IMR-90 (cell line): ENCODE results near the gene NTNG2. TPM values are rescaled to one million over a fixed set of nuclear protein-coding genes. Genes with fewer than 3 reads are reported as not detected.

Source experiments
- ATAC-seq: fragments of 200-7000 bp; cut with Tn5 transposase; 2 replicates; pipeline ENCODE4 v1.9.1; 2020; ENCODE audit warnings: low read depth, mild to moderate bottlenecking, moderate library complexity
- BruUV-seq: library from RNA; stranded (reverse); fragments of 400-500 nt; replicated peaks from 2 replicates; lab custom pipeline; 2021; lab: Mats Ljungman, UMichigan
- CTCF ChIA-PET: fragments of 300-600 bp; formaldehyde crosslinking; extraction: SDS; loops from one replicate; lab custom pipeline; 2021; ENCODE audit warnings: antibody characterized with exemption; lab: Yijun Ruan, JAX
- POLR2A ChIA-PET: fragments of 300-600 bp; sonication (Branson Sonifier 250); formaldehyde crosslinking; loops from one replicate; lab custom pipeline; 2022; ENCODE audit warnings: antibody characterized with exemption; ENCODE audit not compliant: unreplicated experiment; lab: Charles Lee
- DNase-seq: peaks from one replicate; pipeline ENCODE4 v3.0.0; 2013
- H2AFZ ChIP-seq: replicated peaks from 2 replicates; pipeline ENCODE3; 2013; ENCODE audit warnings: low read length, mild to moderate bottlenecking; ENCODE audit not compliant: poor library complexity
- H2AK5ac ChIP-seq: 2 replicates; pipeline ENCODE4 v1.6.1; 2013; ENCODE audit warnings: low read depth, low read length, inconsistent platforms
- H2AK9ac ChIP-seq: replicated peaks from 2 replicates; pipeline ENCODE3; 2013; ENCODE audit warnings: mild to moderate bottlenecking, low read depth, low read length, moderate library complexity; ENCODE audit not compliant: poor library complexity
- H2BK120ac ChIP-seq: 2 replicates; pipeline ENCODE4 v1.6.1; 2013; ENCODE audit warnings: low read depth, low read length, inconsistent platforms
- H2BK15ac ChIP-seq: 3 replicates; pipeline ENCODE4 v1.6.1; 2013; ENCODE audit warnings: low read depth, low read length, inconsistent platforms
- H2BK20ac ChIP-seq: 2 replicates; pipeline ENCODE4 v1.6.1; 2013; ENCODE audit warnings: low read depth, mild to moderate bottlenecking, inconsistent platforms, low read length, moderate library complexity
- H2BK5ac ChIP-seq: 2 replicates; pipeline ENCODE4 v1.6.1; 2013; ENCODE audit warnings: mild to moderate bottlenecking, low read depth, low read length, inconsistent platforms; ENCODE audit not compliant: poor library complexity, severe bottlenecking
- H3K14ac ChIP-seq: replicated peaks from 2 replicates; pipeline ENCODE4 v1.6.1; 2013; ENCODE audit warnings: low read depth, low read length, inconsistent platforms
- H3K18ac ChIP-seq: 2 replicates; pipeline ENCODE4 v1.6.1; 2013; ENCODE audit warnings: low read depth, low read length, control low read depth
- H3K23ac ChIP-seq: 2 replicates; pipeline ENCODE4 v1.6.1; 2013; ENCODE audit warnings: low read depth, low read length, inconsistent platforms
- H3K27ac ChIP-seq: 2 replicates; pipeline ENCODE4 v1.5.1; 2013; ENCODE audit warnings: mild to moderate bottlenecking, control low read depth, low read length; ENCODE audit not compliant: insufficient read depth
- H3K27me3 ChIP-seq: 2 replicates; pipeline ENCODE4 v1.6.1; 2013; ENCODE audit warnings: low read length; ENCODE audit not compliant: control insufficient read depth, insufficient read depth
- H3K36me3 ChIP-seq: 2 replicates; pipeline ENCODE4 v1.6.1; 2013; ENCODE audit warnings: low read length, mixed read lengths; ENCODE audit not compliant: control insufficient read depth, insufficient read depth
- H3K4ac ChIP-seq: 2 replicates; pipeline ENCODE4 v1.6.1; 2013; ENCODE audit warnings: low read depth, low read length, inconsistent platforms
- H3K4me1 ChIP-seq: 2 replicates; pipeline ENCODE4 v1.6.1; 2013; ENCODE audit warnings: low read length, mixed read lengths; ENCODE audit not compliant: control insufficient read depth, insufficient read depth
- H3K4me2 ChIP-seq: 2 replicates; pipeline ENCODE4 v1.6.1; 2013; ENCODE audit warnings: low read depth, mild to moderate bottlenecking, control low read depth, low read length, moderate library complexity
- H3K4me3 ChIP-seq: 2 replicates; pipeline ENCODE4 v1.5.1; 2013; ENCODE audit warnings: low read depth, mild to moderate bottlenecking, control low read depth, low read length, moderate library complexity; ENCODE audit not compliant: insufficient read depth
- H3K56ac ChIP-seq: 2 replicates; pipeline ENCODE4 v1.6.1; 2013; ENCODE audit warnings: low read length, inconsistent platforms; ENCODE audit not compliant: insufficient read depth; ENCODE audit errors: extremely low read depth
- H3K79me1 ChIP-seq, 2 experiments: 2 replicates each; pipeline ENCODE4 v1.6.1; 2013; ENCODE audit warnings: low read length in 2 of 2, inconsistent platforms in 1 of 2, low read depth in 1 of 2
- H3K9ac ChIP-seq: 2 replicates; pipeline ENCODE4 v1.6.1; 2013; ENCODE audit warnings: low read depth, low read length, control low read depth
- H3K9me1 ChIP-seq: 2 replicates; pipeline ENCODE4 v1.6.1; 2013; ENCODE audit warnings: low read length, inconsistent platforms; ENCODE audit not compliant: insufficient read depth
- H3K9me3 ChIP-seq: 2 replicates; pipeline ENCODE4 v1.6.1; 2013; ENCODE audit warnings: low read length; ENCODE audit not compliant: control insufficient read depth, insufficient read depth
- H4K20me1 ChIP-seq: 2 replicates; pipeline ENCODE4 v1.6.1; 2013; ENCODE audit warnings: low read length, inconsistent platforms; ENCODE audit not compliant: insufficient read depth
- H4K5ac ChIP-seq: 2 replicates; pipeline ENCODE4 v1.6.1; 2013; ENCODE audit warnings: mild to moderate bottlenecking, low read depth, low read length, control low read depth
- H4K8ac ChIP-seq, 2 experiments: 2 replicates each; pipeline ENCODE4 v1.6.1; 2013; ENCODE audit warnings: low read depth in 2 of 2, low read length in 2 of 2, control low read depth in 1 of 2, inconsistent platforms in 1 of 2
- H4K91ac ChIP-seq: 2 replicates; pipeline ENCODE4 v1.6.1; 2013; ENCODE audit warnings: low read depth, low read length, inconsistent platforms; ENCODE audit not compliant: insufficient read depth
- BHLHE40 ChIP-seq: fragments of 150-350 bp; IDR thresholded peaks from 2 replicates; pipeline ENCODE4 v1.6.1; 2016; ENCODE audit warnings: mild to moderate bottlenecking, low read depth, low read length
- CEBPB ChIP-seq: IDR thresholded peaks from 2 replicates; pipeline ENCODE4 v1.6.1; 2012; ENCODE audit warnings: low read depth, low read length, improper control_type of control experiment
- CHD1 ChIP-seq: IDR thresholded peaks from 2 replicates; pipeline ENCODE4 v1.6.1; 2012; ENCODE audit warnings: low read depth, low read length, improper control_type of control experiment
- CTCF ChIP-seq: conservative IDR thresholded peaks from 2 replicates; pipeline ENCODE4 v1.5.1; 2012; ENCODE audit warnings: mild to moderate bottlenecking, low read depth, low read length, improper control_type of control experiment
- ELK1 ChIP-seq: fragments of 150-350 bp; IDR thresholded peaks from 2 replicates; pipeline ENCODE4 v1.6.1; 2016; ENCODE audit warnings: low read depth, mild to moderate bottlenecking, low read length, moderate library complexity, borderline replicate concordance
- FOS ChIP-seq: fragments of 150-350 bp; IDR thresholded peaks from 2 replicates; pipeline ENCODE4 v1.6.1; 2016; ENCODE audit warnings: low read depth, low read length
- MAFK ChIP-seq: IDR thresholded peaks from 2 replicates; pipeline ENCODE4 v1.6.1; 2012; ENCODE audit warnings: low read depth, low read length, improper control_type of control experiment
- MAZ ChIP-seq: IDR thresholded peaks from 2 replicates; pipeline ENCODE4 v1.6.1; 2012; ENCODE audit warnings: low read depth, mild to moderate bottlenecking, low read length, improper control_type of control experiment, moderate library complexity, borderline replicate concordance
- MXI1 ChIP-seq: IDR thresholded peaks from 2 replicates; pipeline ENCODE4 v1.6.1; 2012; ENCODE audit warnings: low read depth, mild to moderate bottlenecking, low read length, moderate library complexity, borderline replicate concordance
- NFE2L2 ChIP-seq: fragments of 150-350 bp; IDR thresholded peaks from 2 replicates; pipeline ENCODE4 v1.6.1; 2016; ENCODE audit warnings: low read depth, mild to moderate bottlenecking, low read length
- POLR2A ChIP-seq: IDR thresholded peaks from 2 replicates; pipeline ENCODE4 v1.6.1; 2012; ENCODE audit warnings: mild to moderate bottlenecking, low read depth, low read length
- RAD21 ChIP-seq: IDR thresholded peaks from 2 replicates; pipeline ENCODE4 v1.6.1; 2012; ENCODE audit warnings: low read length, improper control_type of control experiment
- RCOR1 ChIP-seq: IDR thresholded peaks from 2 replicates; pipeline ENCODE4 v1.6.1; 2012; ENCODE audit warnings: mild to moderate bottlenecking, low read length, improper control_type of control experiment; ENCODE audit not compliant: insufficient replicate concordance
- RFX5 ChIP-seq: IDR thresholded peaks from 2 replicates; pipeline ENCODE4 v1.8.0; 2012; ENCODE audit warnings: low read depth, mild to moderate bottlenecking, low read length, moderate library complexity
- SMC3 ChIP-seq: fragments of 150-350 bp; IDR thresholded peaks from 2 replicates; pipeline ENCODE4 v1.6.1; 2016; ENCODE audit warnings: low read depth, mild to moderate bottlenecking, antibody characterized with exemption, low read length, moderate library complexity
- USF2 ChIP-seq: fragments of 150-350 bp; IDR thresholded peaks from 2 replicates; pipeline ENCODE4 v1.6.1; 2017; ENCODE audit warnings: mild to moderate bottlenecking, antibody characterized with exemption, low read length, low read depth
- WGBS, 2 experiments: methylation state at CpG; one replicate each; pipeline versions ENCODE4 v1.1.5 to v1.1.7; 2013; ENCODE audit warnings: missing lambda C conversion rate in 2 of 2; ENCODE audit not compliant: insufficient read length in 1 of 2; ENCODE audit errors: extremely low coverage in 2 of 2; 5-methylcytosine and 5-hydroxymethylcytosine counted together
- dilution Hi-C: fragments of 300-500 bp; cut with HindIII; formaldehyde crosslinking; loops from one replicate; pipeline ENCODE4 v1.14.3; 2018; ENCODE audit warnings: low sequenced_read_pairs; ENCODE audit not compliant: unreplicated experiment
- in situ Hi-C: fragments of 300-500 bp; cut with MboI; formaldehyde crosslinking; loops from 3 replicates; pipeline ENCODE4 v1.14.3; 2019; ENCODE audit warnings: low sequenced_read_pairs, inconsistent platforms, mixed read lengths
- intact Hi-C: fragments of 100-400 bp; cut with micrococcal nuclease; formaldehyde crosslinking; loops from 2 replicates; pipeline ENCODE4 v1.10.0; 2022
- polyA plus RNA-seq, 3 experiments: library from polyadenylated mRNA; depleted of rRNA; stranded (reverse); fragments of >200 nt; gene quantifications; 2 replicates each; pipeline ENCODE4 v1.2.3, GENCODE V29; 2012; ENCODE audit warnings: low replicate concordance in 1 of 3
- total RNA-seq: library from RNA; depleted of rRNA; stranded (reverse); fragments of >200 nt; gene quantifications from 2 replicates; pipeline ENCODE4 v1.2.3, GENCODE V29; 2012

NTNG2 gene
- total and polyA plus RNA-seq, 2 of the 4 experiments (the other 2 are of a cell fraction): 0.54 to 0.84 TPM

- ATAC-seq: no peak
- dilution Hi-C loops: no loop called here
Observed at GRCh38 chr9:132125361-132125760, 36.5 kb upstream of the NTNG2 start.

More at GRCh38 chr9:132125361-132125760, 36.5 kb upstream of the NTNG2 start:
- Histone ChIP-seq H3K4me1 (no peaks in the 10 kb centered on the region), H2BK15ac (no peak overlapping the region), H2BK5ac (no peak overlapping the region), H2AK5ac (no peak overlapping the region), H3K18ac (no peak overlapping the region), H3K79me1 (no peaks in the 10 kb centered on the region), H3K36me3 (no peaks in the 10 kb centered on the region), H2BK120ac (no peak overlapping the region), H3K9me1 (no peaks in the 10 kb centered on the region), H3K9ac (no peak overlapping the region), H3K4me2 (no peak overlapping the region), H2AK9ac (no peak overlapping the region), H3K9me3 (peaks cover 2% of the 10 kb centered on the region; the same call in 1 of the 2 replicates), H3K4me3 (no peak overlapping the region), H2BK20ac (no peak overlapping the region), H4K91ac (no peak overlapping the region), H4K20me1 (no peaks in the 10 kb centered on the region; the same call in 1 of the 2 replicates), H3K27me3 (peaks cover 70% of the 10 kb centered on the region), H3K14ac (no peak overlapping the region), H3K27ac (no peak overlapping the region), H4K5ac (no peak overlapping the region), H4K8ac (no peak overlapping the region), H2AFZ (no peak overlapping the region), H3K23ac (no peak overlapping the region), H3K56ac (no peak overlapping the region), H3K4ac (no peak overlapping the region)
- ChIA-PET POLR2A (no interaction called here), CTCF (no interaction called here)
- BruUV-seq: no TSS peak
- TF ChIP-seq ELK1: no peak
- TF ChIP-seq NFE2L2: no peak
- no peak for TF ChIP-seq RAD21
- no peak for TF ChIP-seq BHLHE40
- no peak for TF ChIP-seq POLR2A
- no peak for TF ChIP-seq MAFK
- TF ChIP-seq CTCF: no peak
- no peak for TF ChIP-seq MAZ
- no peak for TF ChIP-seq FOS
- no peak for TF ChIP-seq USF2
- TF ChIP-seq RFX5: no peak
- no peak for TF ChIP-seq CHD1
- TF ChIP-seq MXI1: no peak
- TF ChIP-seq CEBPB: no peak
- TF ChIP-seq RCOR1: no peak
- TF ChIP-seq SMC3: no peak
- in situ Hi-C loops: no loop called here
- intact Hi-C loops: no loop called here
- WGBS, 2 experiments: 11% methylated on average over 3 of the region's 7 CpGs; no CpG with 5 or more reads in 1 of the 2 experiments
- DNase-seq: no peak
